HG02759 (cell line): ENCODE results near the gene MROH9.

Source experiments
- ATAC-seq: cut with Tn5 transposase; IDR thresholded peaks from one replicate; pipeline ENCODE4 v1.9.1; 2021; ENCODE audit warnings: mild to moderate bottlenecking, moderate library complexity; ENCODE audit not compliant: unreplicated experiment

The MROH9 gene

DNA sequence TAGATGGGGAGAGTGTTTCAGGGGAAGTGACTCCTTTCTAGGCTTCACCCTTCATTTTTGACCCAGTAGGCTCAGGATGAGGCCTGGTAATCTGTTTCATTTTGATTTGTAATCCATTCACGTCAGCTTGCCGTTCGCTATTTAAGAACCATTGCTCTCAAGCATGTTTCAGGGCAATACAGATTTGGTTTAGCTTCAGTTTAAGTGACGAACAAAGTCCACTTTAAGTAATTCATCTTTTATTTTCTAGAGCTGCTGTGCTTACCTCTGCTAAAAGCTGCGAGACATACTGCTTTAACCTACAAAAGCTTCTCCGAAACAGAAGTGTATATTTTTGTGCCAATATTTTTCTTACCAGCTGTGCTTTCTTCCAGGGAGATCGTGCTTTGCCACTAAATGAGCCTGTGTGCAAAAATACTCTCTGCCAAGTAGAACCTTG lies 146.4 kb downstream of the MROH9 start:
- no peak for ATAC-seq

DNA sequence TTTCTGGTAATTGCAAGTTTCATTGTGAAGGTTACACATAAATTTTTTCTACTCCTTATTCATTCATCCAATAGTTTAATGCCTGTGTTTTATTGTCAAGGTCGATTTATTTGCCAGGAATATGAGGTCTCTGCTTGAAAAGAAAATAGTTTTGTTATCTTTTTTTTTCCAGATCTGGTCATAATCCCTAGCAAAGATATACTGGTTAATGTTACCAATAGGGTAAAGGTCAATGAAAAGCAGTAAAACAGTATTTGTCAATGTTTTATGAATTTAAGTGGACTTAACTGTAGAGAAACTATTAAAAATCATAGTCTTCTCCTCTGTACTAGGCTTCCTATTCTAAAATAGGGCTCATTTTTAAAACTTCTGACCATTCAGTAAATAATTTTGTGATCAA lies 147.3 kb downstream of the MROH9 start:
- no peak for ATAC-seq

DNA sequence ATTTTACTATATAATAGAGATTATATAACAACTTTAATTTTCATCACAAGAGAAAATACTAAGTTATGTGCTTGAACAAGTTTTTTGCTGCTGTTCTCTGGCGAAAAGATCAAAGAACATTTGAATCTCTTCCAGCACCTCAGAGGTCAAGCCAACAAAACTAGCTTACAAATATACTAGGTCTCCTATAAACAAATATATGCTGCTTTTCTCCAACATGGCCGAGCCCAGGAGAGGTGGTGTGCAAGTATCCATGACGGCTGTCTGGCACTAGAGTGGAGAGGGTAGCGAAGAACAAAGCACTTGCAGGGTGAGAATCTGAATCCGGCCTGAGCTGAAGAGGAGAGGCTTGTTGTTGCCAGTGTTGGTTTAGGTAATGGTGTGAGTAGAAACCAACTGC lies 147.9 kb downstream of the MROH9 start:
- ATAC-seq, result no peak

DNA sequence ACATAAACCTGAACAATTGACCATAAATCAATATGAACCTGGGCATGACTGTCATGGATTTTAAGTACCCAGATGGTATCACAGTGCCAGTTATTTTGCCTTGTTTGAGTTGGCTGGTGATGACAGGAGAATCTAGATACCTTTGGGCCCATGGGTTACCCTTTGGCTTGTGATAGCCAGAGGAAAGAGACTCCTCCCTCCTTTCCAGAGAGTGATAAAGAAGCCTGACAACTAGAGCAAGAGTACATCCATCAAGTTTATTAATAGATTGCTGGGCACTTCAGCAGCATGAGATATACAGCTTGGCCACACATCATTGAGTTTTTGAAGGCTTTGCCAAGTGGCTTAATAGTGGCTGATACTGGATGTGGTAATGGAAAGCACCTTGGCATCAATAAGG lies 148.8 kb downstream of the MROH9 start:
- no peak for ATAC-seq

DNA sequence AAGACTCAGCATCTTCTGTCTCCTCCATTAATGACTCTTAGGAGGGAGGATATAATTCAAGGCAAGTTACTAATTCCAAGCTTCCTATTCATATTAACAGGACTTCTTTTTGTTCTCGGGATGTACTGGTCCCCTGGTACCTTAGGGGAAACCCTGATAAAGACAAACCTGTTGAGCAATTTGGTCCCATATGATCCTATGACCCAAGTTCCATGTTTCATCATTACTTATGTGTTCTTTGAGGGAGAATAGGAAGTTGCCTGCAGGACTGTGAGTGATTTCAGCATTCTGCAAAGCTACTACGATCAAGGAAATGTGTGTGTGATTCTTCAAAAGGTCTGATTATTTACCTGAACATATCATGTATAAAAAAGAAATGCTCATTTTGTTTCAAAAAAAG lies 149.5 kb downstream of the MROH9 start:
- no peak for ATAC-seq

DNA sequence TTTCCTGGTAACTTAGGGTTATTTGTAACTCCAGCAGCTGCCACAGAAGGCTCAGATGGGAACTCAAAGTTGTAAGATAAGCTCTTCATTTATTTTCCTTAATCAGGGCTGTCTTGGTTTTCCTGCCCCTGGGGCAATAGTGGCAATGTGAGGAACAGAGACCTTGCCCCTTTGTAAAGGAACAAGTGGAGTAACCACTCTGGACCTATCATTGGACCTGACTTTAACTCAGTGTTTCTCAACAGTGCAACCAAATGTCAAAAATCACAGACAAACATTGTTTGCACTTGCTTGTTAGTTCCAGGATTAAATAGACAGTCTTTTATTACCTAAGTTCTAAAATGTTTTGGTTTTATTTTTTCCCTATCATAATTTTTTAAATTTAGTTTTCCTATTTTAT lies 152.6 kb downstream of the MROH9 start:
- ATAC-seq, result no peak

DNA sequence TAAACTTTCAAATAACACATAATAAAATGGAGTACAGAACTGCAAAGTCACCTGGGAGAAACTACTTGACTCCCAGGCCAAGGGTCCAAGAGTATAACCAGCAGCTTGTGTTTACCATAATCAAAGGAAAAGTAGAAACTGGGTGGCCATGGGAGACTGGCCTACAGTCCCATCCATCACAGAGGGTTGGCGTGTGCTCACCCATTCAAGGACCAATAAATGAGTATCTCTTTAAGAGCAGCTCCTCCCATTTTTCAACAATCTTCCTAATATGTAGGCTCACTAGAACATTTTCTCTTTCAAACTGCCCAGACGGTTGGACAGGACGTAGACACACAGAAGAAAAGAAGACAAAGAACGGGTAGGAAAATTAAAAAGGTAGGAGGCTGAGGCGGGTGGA lies 155.3 kb downstream of the MROH9 start, which contains the start of gene FMO3:
FMO3 (plus strand) TSS at position 302 of the 400 bp plus-strand sequence. CDS start 1,754 bp downstream, outside the sequence.
- ATAC-seq, result no peak

DNA sequence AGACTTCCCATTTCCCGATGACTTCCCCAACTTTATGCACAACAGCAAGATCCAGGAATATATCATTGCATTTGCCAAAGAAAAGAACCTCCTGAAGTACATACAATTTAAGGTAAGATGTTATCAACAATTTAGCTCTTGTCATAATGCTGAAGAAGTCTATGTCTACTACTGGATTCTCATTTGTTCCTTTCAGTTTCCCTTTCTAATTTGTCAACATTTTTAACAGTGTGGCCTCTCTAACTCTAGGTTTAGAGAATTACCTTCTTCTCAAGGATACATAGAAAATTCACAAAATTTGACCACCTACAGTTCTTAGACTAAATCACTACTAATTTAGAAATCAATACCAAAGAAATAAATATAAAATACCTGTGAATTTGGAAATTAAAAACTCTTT lies 168.5 kb downstream of the MROH9 start:
- ATAC-seq, result no peak

DNA sequence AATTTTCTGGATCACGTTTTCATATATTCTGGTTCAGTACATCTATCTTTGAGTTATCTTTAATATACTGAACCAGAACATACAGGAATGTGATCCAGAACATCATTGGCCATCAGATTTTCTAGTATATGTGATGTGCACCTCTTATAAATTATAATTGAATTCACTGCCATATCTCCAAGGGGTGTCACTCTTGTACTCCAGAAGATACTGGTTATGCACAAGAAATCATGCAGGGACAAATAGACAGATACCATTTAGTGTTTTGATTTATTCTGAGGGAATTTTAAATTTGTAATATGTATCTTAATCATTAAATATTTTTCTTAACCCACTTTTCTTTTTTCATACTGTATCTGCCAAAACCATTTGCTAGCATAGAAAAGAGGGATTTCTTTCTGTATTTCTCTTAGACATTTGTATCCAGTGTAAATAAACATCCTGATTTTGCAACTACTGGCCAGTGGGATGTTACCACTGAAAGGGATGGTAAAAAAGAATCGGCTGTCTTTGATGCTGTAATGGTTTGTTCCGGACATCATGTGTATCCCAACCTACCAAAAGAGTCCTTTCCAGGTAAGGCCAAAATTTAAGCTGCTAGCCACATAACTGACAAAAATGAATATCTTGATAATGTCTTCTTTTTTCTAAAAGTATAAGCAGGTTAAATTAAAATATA lies 172.1 kb downstream of the MROH9 start:
- no peak for ATAC-seq

DNA sequence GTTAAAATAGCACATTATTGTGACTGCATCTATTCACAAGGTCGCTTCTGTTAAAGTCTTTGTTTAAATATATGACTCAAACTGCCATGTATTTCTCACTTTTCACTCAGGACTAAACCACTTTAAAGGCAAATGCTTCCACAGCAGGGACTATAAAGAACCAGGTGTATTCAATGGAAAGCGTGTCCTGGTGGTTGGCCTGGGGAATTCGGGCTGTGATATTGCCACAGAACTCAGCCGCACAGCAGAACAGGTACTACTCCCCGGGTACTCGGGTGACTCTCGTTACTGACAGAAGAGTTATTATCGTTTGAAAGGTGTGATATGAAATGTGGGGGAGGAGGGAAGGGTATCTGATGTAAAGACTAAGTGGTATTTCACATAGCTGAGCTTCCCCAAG lies 172.6 kb downstream of the MROH9 start:
- no peak for ATAC-seq

DNA sequence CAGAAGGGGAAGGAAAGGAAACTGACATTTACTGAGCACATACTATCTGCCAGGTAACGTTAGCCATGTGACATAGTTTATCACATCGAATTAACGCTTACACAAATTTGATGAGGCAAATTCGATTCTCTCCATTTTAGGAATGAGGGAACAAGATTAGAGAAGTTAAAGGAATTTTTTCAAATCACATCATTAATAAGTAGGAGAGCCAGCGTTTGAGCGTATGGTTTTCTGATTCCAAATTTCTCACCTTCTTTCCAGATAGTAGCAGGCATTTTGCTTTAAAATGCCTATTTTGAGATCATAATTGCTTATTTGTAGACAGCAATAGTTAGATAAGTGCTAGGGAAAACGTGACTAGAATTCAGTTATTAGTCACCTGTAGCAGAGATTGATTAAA lies 174.6 kb downstream of the MROH9 start:
- no peak for ATAC-seq

DNA sequence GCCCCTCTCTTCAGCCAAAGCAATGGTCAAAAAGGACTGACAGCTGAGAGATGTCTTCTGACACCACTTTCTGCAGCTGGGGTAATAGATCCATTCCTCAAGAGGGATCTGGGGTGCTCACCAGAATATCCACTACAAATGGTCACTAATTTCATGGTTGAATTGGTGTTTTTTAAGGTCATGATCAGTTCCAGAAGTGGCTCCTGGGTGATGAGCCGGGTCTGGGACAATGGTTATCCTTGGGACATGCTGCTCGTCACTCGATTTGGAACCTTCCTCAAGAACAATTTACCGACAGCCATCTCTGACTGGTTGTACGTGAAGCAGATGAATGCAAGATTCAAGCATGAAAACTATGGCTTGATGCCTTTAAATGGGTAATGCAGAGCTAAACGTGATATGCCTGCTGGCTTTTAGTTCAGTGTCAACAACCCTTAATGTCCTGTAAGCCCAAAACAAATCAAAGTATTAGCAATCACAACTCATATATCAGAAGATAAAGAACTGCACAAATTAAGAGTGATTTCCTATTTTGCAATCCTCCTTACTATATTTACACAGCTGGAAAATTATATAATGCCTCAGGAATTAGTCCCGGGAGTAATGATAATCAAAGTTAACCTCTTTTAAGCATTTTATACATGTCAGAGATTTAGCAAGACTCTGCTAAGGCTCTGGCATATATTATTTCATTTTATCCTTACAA lies 175.4 kb downstream of the MROH9 start:
- ATAC-seq, result no peak

DNA sequence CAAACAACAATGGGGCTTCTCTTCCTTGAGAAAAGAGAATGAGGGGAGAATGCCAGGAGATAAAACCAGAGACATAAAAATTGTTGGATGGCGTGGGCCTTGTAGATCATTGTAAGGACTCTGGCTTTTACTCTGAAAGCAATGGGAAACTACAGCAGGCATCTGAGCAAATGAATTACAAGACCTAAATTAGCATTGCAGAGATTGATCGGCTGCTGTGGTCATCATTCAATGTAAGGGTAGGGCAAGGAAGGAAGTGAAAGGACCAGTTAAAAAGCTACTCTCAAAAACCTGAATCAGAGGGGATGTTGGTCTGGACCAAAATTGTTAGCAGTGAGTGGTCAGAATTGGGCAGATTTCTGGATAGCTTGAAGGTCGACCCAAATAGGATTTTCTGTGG lies 176.8 kb downstream of the MROH9 start:
- ATAC-seq, result no peak

DNA sequence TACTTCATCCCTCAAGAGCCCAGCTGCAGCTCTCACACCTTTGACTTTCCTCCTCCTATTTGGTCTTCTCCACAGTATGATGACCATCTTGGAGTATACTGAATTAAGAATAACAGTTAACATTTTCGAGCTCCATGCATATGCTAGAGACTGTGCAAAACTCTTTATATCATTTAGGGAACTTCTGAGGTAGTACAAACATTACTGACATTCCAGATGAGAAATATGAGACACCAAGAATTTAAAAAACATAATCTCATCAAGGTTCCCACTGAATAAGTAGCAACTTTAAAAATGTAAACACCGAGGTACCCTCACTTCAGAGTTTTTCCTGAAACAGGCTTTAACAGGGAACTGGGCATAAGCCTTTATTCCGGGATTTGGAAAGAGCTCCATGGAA lies 178.0 kb downstream of the MROH9 start:
- no peak for ATAC-seq
